HG03521 (cell line): Measurements from ENCODE around the gene PRELID3B.

Experiments used
- ATAC-seq: cut with Tn5 transposase; IDR thresholded peaks from one replicate; pipeline ENCODE4 v1.9.1; 2021; ENCODE audit warnings: mild to moderate bottlenecking, moderate library complexity; ENCODE audit not compliant: unreplicated experiment

PRELID3B gene

DNA sequence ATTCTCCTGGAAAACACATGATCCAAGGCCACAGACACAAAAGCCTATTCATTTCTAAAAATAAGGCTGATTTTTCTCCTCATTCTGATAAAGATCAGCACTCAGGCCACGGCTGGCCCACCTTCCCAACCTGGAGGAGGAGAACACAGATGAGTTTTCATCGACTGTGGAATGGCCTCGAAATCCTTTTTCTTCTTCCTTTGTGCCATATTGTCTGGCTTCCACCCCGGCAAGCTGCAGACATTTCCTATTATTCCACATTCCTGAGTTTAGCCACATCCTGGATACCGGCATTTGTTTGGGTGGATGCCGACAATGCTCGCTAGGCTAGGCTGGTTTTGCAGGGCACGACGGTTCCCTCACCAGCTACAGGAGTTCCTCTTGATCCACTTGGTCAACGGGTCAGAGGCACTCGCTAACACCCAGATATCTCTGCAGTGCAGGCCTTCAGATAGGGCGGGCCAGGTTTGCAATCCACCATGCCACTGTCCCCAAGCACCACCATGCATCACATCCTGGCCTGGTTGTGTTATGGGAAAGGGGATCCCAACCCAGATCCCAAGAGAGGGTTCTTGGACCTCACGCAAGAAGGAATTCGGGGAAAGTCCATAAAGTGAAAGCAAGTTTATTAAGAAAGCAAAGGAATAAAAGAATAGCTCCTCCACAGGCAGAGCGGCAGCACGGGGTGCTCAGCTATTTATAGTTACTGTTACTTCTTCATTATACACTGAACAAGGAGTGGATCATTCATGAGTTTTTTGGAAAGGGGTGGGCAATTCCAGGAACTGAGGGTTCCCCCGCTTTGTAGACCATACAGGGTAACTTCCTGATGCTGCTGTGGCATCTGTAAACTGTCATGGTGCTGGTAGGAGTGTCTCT lies 31.4 kb downstream of the PRELID3B start:
- no peak for ATAC-seq

DNA sequence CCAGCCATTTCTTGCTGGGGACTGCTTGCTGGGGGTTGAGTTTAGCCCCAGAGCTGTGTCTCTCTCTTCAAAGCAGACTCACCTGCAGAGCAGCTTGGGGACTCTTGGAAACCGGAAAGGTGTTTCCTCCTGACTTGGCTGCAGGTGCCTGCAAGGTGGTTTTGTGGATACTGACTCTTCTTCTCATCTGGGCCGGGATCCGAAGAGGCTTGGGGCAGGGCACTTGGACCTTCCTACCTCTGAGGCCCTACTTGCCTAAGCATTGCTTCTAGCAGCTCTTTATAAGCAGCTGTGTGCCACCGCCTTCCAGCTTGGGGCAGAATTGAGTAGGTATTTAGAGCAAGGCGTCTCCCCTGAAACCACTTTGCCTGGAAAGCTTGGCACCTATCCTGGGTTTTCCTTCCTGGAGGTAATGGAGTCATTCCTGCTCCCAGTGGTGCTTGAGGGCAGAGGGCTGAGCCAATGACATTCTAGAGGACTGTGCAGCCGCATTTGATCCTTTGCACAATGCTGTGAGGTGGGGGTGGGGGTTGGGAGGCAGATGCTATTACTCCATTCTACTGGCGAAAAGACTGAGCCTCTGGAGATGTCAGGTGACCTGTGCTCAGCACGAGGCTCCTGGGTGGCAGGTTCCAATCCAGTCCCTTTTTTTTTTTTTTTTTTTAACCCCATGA lies 32.1 kb downstream of the PRELID3B start:
- no peak for ATAC-seq

DNA sequence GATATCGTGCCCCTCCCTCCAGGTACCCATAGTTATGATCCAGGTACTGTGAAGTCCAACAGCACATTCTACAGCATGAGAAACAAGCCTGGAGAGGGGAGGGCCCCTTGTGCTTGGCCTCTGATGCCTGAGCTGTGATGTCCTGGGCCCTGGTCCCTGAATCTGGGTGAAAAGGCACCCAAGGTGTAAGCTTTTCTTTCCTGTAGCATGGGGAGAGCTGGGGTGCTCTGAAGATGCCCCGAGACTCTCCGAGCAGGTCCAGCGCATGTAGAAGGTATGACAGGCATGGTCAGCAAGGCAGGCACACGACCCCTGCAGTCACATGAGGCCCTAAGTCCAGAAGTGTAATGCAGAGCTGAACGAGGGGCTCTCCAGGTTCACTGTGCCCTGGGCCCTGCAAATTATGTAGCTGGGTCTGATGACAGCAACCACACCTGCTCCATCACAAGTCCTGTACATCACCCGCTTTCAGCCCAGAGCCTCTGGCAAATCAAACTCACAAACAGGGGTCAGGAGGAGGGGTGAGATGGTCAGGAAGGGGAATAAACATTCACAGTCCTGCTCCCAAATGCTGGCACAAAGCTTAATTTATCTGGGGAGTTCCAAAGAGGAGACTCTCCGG lies 33.8 kb downstream of the PRELID3B start:
- no peak for ATAC-seq

DNA sequence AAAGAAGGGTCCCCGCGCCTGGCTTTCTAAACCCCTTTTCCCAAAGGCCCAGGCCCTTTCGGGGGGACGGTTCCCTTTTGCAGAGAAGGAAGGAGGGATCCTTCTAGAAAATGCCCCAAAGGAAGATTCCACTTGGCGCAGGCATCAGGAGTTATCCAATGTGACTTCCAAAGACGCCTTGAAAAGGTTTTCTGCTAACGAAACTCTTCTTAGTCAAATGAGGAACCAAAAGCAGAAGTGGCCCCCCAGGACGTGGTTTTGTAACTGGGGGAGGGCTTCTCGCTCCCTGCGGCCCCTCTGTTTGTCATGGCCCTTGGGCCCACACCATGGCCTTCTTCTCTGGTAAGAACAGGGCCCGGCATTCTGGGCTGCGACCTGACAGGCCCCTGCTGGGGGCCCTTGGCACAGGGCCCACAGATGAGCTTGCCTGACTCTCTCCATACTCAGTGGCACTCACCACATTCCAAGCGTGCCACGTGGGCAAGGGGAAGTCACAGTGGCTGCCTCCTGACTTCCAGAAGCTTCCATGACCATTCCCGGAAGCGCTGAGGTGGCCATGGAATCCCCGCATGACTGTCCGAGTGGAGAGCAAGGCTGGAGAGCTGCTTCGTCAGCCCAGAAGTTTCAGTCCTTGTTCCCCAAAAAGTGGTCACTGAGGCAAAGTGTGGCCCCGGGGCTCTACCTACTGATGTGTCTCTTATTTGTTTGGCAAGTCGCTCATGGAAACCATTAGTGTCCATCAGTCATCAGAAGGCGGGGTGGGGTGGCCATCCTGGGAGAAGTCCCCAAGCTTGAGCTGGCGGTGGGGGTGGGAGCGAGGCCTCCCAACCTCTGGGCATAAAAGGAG lies 34.7 kb downstream of the PRELID3B start:
- peak; percentile 24 for ATAC-seq

- ATAC-seq, result no peak
Measured at GRCh38 chr20:59006864-59007664, 35.5 kb downstream of the PRELID3B start, which contains the start of gene CTSZ. Gene CTSZ, minus strand, starts transcription at chr20:59007254. Its CDS starts 126 bp downstream, at chr20:59007128.

DNA sequence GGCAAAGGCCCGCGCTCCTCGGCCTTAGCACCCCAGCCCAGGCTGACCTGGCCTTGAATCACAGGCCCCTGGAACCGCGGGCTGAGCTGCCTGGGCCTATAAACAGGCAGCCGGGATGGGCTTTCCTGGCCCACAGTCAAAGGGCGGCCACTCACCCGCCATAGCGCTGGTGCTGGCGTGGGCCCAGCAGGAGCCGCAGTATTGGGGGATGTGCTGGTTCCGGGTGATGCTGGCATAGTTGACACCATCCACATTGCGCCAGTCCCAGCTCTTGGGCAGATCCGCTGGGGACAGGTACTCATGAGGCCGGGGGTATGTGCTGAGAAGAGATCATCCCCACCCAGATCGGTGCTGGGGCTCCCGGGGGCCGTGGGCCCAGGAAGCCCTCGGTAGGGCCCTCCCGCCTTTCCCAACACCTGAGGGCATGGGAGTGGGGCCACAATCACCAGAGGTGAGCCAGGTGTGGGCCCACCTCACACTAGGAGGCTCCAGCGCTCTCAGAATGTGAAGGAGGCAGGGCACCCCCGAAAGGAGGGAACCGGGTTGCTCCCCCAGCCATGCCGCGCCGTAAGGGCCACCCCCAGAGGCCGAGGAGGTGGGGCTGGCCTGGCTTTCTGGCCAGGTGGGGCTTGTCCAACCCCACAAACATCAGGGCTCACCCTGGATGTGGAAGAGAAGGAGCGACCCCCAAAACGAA lies 36.3 kb downstream of the PRELID3B start:
- no peak for ATAC-seq

- no peak for ATAC-seq
Measured at GRCh38 chr20:59005523-59006166, 36.9 kb downstream of the PRELID3B start.

- ATAC-seq, result peak; percentile 49
Measured at GRCh38 chr20:59004763-59005522, 37.6 kb downstream of the PRELID3B start.

DNA sequence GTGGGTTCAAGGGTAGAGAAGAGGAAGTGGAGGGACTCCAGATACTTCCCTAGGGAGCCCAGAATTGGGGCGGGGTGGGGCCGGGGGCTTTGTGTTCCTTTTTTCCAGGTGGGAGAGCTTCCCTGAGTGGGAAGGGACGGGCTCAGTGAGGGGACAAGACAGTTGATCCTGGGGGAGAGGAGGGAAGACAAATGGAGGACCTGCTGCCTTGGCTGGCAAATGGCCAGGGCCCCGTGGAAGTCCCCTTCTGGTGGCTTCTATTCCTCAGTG lies 38.2 kb downstream of the PRELID3B start:
- no peak for ATAC-seq

GRCh38 chr20:59003836-59004492 lies 38.6 kb downstream of the PRELID3B start:
- ATAC-seq, result no peak

DNA sequence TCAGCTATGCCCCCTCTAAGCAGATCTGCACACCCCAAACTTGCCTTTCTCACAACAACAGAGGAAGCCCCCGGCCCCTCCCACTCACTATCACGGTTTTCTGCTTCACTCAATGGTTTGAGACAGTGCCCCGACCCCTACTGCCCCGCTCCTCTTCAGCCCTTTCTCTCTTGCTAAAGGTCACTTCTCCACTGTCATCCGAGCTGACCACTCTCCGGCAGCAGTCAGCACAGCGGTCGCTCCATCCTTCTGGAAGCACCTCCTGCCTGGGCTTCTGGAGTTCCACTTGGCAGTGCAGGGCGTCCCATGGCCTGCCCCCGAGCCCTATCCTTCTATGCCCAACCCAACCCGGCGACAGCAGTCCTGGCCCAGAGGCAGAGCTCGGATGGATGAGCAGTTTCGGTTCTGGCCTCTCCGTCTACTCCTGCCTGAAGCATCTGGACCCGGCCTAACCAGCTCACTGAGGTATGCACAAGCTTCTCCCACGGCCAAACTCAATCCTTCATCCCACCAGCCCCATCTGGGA lies 39.6 kb downstream of the PRELID3B start:
- no peak for ATAC-seq

GRCh38 chr20:59002388-59002787 lies 40.2 kb downstream of the PRELID3B start:
- no peak for ATAC-seq

DNA sequence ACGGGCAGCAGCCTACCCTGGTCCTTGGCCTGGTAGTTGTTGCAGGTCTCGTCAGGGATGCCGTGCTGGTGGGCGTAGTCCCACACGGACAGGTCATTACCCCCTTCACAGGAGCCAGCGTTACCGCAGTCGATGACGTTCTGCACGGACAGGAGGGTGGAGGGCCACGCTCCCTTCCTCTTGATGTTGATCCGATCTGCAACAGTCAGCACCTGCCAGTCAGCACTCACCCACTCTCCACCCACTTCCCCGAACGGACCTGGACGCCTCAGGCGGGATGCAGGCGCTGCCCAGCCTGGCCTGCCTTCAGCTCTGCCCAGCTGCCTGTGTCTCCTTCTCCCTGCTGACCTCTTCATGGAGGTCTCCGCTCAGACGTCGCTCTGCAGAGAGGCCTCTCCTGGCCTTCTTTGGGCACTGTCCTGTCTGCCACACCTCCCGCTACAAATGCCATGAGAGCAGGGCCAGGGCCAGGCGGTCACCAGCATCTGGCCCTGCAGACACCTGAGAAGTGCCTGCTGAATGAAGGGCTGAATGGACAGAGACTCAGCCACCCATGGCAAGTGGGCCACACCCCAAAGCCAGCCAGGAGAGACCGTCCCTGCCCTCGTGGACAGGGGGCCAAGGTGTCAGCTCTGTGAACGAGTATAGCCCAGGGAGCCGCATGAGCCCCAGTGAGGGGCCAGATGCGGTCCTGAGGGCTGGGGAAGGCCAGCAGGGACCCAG lies 41.0 kb downstream of the PRELID3B start:
- ATAC-seq, result no peak

- ATAC-seq, result no peak
Measured at GRCh38 chr20:59001068-59001448, 41.5 kb downstream of the PRELID3B start.

- no peak for ATAC-seq
Measured at GRCh38 chr20:59000326-59000725, 42.3 kb downstream of the PRELID3B start.

DNA sequence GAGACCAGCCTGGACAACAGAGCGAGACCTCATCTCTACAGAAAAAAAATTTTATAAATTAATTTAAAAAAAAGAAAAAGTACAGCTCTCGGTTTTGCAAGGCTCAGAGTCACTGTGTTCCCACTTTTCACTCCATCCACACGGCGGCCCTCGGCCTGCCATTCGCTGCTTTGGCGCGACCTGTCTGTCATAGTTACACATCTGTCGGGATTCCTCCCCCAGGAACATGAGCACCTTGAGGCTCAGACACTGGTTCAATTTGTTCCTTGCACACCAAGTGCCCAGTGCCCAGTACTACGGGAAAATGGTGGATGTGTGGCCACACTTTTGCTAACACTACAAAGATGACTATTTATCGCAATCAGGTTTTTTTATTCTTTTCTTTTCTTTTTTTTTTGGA lies 43.9 kb downstream of the PRELID3B start:
- ATAC-seq, result no peak

DNA sequence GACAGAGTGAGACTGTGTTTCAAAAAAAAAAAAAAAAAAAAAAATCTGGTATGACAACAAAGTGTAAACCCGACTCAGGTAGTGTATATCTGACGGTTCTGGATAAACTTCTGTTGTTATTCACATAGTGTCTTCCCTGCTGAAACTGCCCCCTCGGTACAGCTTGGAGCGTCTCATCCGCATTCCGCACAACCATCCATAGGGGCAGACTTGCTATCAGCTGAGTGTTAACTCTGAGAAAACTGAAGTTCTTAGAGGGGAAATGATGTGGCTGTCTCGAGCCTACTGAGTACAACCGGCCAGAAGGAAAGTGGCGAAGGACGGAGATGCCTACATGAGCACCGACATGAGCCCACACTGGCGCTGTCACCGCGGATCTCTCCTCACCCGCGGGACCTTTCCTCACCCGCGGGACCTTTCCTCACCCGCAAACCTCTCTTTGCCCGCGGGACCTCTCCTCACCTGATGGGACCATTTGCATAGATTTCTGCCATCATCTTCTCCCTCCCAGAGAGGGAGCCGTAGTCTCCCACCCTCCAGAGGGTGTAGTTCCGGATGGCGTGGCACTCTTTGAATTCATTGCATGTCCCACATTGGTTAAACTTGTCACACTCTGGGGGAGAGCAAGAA lies 45.3 kb downstream of the PRELID3B start:
- ATAC-seq, result no peak
